Calu3 (cell line): ENCODE results near the gene TYW1. TPM values are rescaled to one million over a fixed set of nuclear protein-coding genes. Genes with fewer than 3 reads are reported as not detected.
"Not testable (repeated sequence)": the region's sequence is repeated elsewhere in the genome, so short reads cannot be mapped to it uniquely, and the experiment has no call there.

ENCODE experiments used
- BruUV-seq: library from RNA; stranded (reverse); fragments of 400-500 nt; replicated peaks from 2 replicates; lab custom pipeline; 2021; lab: Mats Ljungman, UMichigan
- CTCF ChIA-PET: fragments of 300-600 bp; sonication (Branson Sonifier 250); formaldehyde crosslinking; loops from one replicate; lab custom pipeline; 2022; ENCODE audit warnings: antibody characterized with exemption; lab: Charles Lee
- DNase-seq: peaks from one replicate; pipeline ENCODE4 v3.0.0; 2022
- H3K27ac Mint-ChIP-seq: one replicate; pipeline ENCODE4 v1.8.0; 2022; ENCODE audit warnings: mixed read lengths; ENCODE audit not compliant: unreplicated experiment
- H3K27me3 Mint-ChIP-seq: one replicate; pipeline ENCODE4 v1.8.0; 2022; ENCODE audit warnings: mixed read lengths; ENCODE audit not compliant: unreplicated experiment
- H3K36me3 Mint-ChIP-seq: one replicate; pipeline ENCODE4 v1.8.0; 2022; ENCODE audit warnings: mild to moderate bottlenecking, moderate library complexity, mixed read lengths; ENCODE audit not compliant: insufficient read depth, unreplicated experiment
- H3K4me1 Mint-ChIP-seq: one replicate; pipeline ENCODE4 v1.8.0; 2022; ENCODE audit warnings: mild to moderate bottlenecking, low read depth, mixed read lengths; ENCODE audit not compliant: unreplicated experiment
- H3K4me3 Mint-ChIP-seq: one replicate; pipeline ENCODE4 v1.8.0; 2022; ENCODE audit warnings: mild to moderate bottlenecking, low read depth, moderate library complexity, mixed read lengths; ENCODE audit not compliant: unreplicated experiment
- H3K9me3 Mint-ChIP-seq: one replicate; pipeline ENCODE4 v1.8.0; 2022; ENCODE audit warnings: low read depth, mixed read lengths; ENCODE audit not compliant: unreplicated experiment
- intact Hi-C: fragments of 100-400 bp; cut with micrococcal nuclease; formaldehyde crosslinking; loops from one replicate; pipeline ENCODE4 v1.10.0; 2022; ENCODE audit not compliant: unreplicated experiment
- total RNA-seq: library from RNA; stranded (reverse); gene quantifications from 2 replicates; pipeline ENCODE4 v1.2.3, GENCODE V29; 2022

The TYW1 gene
- total RNA-seq, 1 experiment from 2014 or later = 12.1 TPM

DNA sequence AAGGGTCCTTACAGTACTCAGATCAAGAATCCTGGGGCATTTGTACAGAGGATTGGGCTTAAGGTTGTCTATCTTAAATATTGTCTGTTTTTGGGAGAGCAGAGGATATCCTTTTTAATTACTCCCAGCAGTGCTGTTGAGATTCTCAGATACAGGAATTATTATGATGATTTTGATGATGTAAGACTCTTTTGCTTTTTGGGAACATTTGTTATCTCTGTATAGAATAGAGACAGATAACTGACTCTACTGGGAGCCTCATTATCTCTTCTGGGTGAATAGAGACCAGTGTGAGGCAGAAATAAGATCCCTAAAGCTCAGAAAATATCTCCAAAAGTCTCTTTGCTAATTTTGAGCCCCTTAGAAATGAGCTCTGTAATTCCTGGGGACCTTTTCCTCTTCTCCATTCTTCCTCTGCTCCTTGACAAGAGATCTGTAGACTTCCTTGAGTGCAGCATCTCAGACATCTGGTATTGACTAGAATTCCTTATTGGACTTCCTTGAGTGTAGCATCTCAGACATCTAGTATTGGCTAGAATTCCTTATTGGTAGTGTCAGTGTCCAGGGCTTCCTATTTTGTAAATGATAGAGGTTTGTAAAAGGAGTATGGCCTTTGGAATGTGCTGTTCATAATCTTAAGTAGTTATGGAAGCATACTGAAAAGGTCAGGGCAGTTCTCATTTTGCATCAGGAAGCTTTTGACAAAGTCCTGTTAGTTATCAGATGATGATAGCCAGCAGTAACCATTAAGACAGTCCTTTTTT is 118.0 kb downstream of the TYW1 start:
- H3K9me3 Mint-ChIP-seq, DNase-seq, H3K4me1 Mint-ChIP-seq, H3K27ac Mint-ChIP-seq, intact Hi-C loops, H3K4me3 Mint-ChIP-seq, H3K27me3 Mint-ChIP-seq, BruUV-seq, CTCF ChIA-PET, H3K36me3 Mint-ChIP-seq: not testable (repeated sequence)

DNA sequence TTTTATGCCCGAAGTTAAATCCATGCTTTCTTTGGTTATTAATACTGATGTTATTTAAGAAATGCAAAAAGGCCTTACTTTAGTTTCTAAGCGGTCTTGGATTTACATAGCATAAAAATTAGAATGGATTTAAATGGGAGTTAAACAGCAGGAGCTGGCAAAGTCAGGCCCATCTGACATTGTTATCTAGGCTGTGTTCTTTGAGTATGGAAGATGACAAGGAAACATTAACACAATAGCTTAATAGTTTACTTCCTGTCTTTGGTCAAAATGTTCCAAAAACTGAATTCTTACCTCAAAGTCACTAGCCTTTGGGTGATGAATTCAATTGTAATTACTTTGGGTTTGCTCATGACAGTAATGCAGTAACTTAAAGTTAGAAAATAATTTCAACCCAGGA is 123.9 kb downstream of the TYW1 start:
- H3K27ac Mint-ChIP-seq, H3K36me3 Mint-ChIP-seq, BruUV-seq, H3K4me1 Mint-ChIP-seq, H3K9me3 Mint-ChIP-seq, H3K4me3 Mint-ChIP-seq, CTCF ChIA-PET, H3K27me3 Mint-ChIP-seq, DNase-seq, intact Hi-C loops: not testable (repeated sequence)

DNA sequence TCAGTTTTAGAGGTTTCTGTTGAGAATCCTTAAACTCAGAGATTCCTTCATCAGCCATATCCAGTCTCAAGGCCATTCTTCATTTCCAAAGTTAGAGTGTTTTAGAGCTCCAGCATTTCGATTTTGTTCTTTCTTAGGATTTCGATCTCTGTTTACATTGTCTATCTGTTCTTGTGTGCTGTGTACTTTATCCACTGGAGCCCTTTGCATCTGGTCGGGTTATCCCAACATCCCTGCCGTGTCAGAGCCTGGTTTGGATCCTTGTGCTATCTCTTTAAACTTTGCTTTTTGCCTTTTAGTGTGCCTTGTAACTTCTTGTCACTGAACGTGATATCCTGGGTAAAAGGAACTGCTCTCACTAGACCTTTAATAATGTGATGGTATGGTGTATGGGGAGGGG is 131.6 kb downstream of the TYW1 start:
- CTCF ChIA-PET = interaction anchor here (0.7 kb wide), 1 partner anchor 417 kb away, joined by 3 read pairs; no protein-coding TSS in a partner anchor
- intact Hi-C loops = not testable (repeated sequence)

DNA sequence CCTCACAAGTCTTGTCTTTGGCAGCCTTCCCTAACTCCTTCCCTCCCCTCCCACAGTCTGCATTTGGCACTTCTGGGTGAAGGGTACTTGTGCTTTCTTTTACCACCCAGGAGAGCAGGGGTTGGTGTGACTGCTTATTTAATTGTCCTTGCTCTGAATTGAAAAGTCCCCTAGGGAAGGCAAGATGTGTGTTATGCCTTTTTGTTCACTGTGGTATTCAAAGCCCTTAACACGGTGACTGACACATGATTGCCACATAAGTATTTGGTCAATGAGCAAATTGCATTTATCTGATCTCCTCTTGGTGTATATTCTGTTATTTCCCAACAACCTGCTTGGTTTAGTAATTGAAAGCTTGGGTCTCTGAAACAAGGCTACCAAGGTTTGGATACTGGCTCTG is 134.1 kb downstream of the TYW1 start:
- BruUV-seq, H3K4me3 Mint-ChIP-seq, intact Hi-C loops, H3K9me3 Mint-ChIP-seq, H3K27ac Mint-ChIP-seq, H3K27me3 Mint-ChIP-seq, DNase-seq, H3K36me3 Mint-ChIP-seq: not testable (repeated sequence)
- CTCF ChIA-PET = interaction anchor here (0.6 kb wide), 1 partner anchor 1369 kb away, joined by 4 read pairs; no protein-coding TSS in a partner anchor
- H3K4me1 Mint-ChIP-seq = peaks cover 19% of the 10 kb centered on the region

More for the DNA sequence above, 131.6 kb downstream of the TYW1 start:
- not testable (repeated sequence) for DNase-seq, H3K27ac Mint-ChIP-seq, H3K27me3 Mint-ChIP-seq, H3K4me3 Mint-ChIP-seq, H3K9me3 Mint-ChIP-seq, BruUV-seq, H3K36me3 Mint-ChIP-seq
- peaks cover 19% of the 10 kb centered on the region for H3K4me1 Mint-ChIP-seq

GRCh38 chr7:67134912-67135311 is 138.3 kb downstream of the TYW1 start:
- H3K9me3 Mint-ChIP-seq, H3K36me3 Mint-ChIP-seq, H3K27me3 Mint-ChIP-seq, intact Hi-C loops, H3K4me1 Mint-ChIP-seq, H3K27ac Mint-ChIP-seq, BruUV-seq, H3K4me3 Mint-ChIP-seq, DNase-seq: not testable (repeated sequence)
- CTCF ChIA-PET = interaction anchor here (0.7 kb wide), 1 partner anchor 1797 kb away, joined by 4 read pairs; no protein-coding TSS in a partner anchor

DNA sequence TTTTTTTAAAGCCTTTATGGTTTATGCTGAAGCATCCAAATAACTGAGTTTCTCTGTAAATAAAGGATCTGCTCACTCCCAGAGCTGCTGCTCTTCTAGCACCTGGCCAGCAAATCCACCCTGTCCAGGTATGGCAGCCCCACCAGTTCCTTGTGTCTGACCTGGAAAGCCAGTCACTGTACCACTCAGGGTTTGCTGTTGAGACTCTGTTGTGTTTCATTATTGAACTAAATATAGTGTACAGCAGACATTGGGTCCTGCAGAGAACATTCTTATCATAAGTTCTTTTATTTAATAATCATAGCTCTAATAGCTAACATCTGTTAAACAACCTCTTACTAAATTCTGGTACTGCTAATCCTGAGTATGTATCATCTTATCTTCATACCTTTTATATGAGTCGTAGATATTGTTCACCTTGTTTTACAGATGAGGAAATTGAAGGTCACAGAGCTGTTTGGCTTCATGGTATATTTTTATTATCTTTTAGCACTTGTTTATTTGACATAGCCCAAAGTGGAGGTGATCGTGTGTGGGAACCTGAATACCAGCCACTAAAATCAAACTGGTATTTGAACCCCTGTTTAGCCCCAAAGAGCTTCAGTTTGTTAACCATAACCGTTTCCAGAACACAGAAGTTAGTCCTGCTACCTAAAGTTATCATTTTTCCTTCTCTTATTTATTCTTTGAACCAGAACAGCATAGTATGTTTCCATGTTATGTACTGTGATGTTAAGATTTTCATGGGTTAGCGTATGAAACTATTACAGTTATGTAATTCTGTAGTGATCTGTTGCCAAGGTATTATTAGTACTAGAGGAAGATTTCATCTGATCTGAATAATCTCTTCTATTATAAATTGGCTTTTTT is 139.2 kb downstream of the TYW1 start:
- H3K9me3 Mint-ChIP-seq, H3K27me3 Mint-ChIP-seq, CTCF ChIA-PET, H3K4me3 Mint-ChIP-seq, DNase-seq, intact Hi-C loops, H3K36me3 Mint-ChIP-seq, H3K27ac Mint-ChIP-seq, BruUV-seq, H3K4me1 Mint-ChIP-seq: not testable (repeated sequence)

DNA sequence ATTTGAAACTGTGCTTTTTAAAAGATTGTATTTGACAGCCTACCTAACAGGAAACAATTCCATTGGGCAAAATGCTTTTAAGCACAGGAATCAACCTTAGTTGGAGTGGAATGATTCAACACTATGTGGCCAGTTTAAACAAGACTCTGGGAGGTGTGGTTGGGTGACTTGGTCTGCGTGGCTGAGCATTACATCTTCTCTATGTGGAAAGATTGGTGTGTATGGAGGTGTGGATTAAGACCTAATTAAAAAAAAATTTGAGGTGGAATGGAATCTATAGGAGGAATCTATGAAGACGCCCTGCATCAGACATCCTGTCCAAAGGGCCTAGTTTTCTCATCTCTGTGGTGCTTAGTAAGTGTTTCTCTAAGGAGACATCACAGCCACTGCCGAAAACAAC is 140.9 kb downstream of the TYW1 start:
- DNase-seq, intact Hi-C loops, H3K4me1 Mint-ChIP-seq, CTCF ChIA-PET, H3K27me3 Mint-ChIP-seq, H3K9me3 Mint-ChIP-seq, H3K36me3 Mint-ChIP-seq, H3K27ac Mint-ChIP-seq, BruUV-seq, H3K4me3 Mint-ChIP-seq: not testable (repeated sequence)

DNA sequence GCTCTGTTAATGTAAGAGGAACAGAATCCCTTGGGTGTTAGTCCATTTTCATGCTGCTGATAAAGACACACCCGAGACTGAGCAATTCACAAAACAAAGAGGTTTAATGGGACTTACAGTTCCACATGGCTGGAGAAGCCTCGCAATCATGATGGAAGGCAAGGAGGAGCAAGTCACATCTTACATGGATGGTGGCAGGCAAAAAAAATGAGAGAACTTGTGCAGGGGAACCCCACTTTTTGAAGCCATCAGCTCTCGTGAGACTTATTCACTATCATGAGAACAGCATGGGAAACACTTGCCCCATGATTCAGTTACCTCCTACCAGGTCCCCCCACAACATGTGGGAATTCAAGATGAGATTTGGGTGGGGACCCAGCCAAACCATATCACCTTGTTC is 143.2 kb downstream of the TYW1 start:
- BruUV-seq, H3K9me3 Mint-ChIP-seq, DNase-seq, intact Hi-C loops, H3K27me3 Mint-ChIP-seq, H3K4me1 Mint-ChIP-seq, CTCF ChIA-PET, H3K36me3 Mint-ChIP-seq, H3K4me3 Mint-ChIP-seq, H3K27ac Mint-ChIP-seq: not testable (repeated sequence)

GRCh38 chr7:67141001-67141400 is 144.4 kb downstream of the TYW1 start:
- H3K9me3 Mint-ChIP-seq, H3K27me3 Mint-ChIP-seq, H3K27ac Mint-ChIP-seq, H3K4me3 Mint-ChIP-seq, CTCF ChIA-PET, H3K4me1 Mint-ChIP-seq, H3K36me3 Mint-ChIP-seq, BruUV-seq, intact Hi-C loops, DNase-seq: not testable (repeated sequence)
